Measurements from ENCODE around the gene MCTP1. TPM values are rescaled to one million over a fixed set of nuclear protein-coding genes. Genes with fewer than 3 reads are reported as not detected.
"Not testable (repeated sequence)": the region's sequence is repeated elsewhere in the genome, so short reads cannot be mapped to it uniquely, and the experiment has no call there.

Gene MCTP1
- total RNA-seq, 1 donor from 2014 or later = 7.8 TPM

DNA sequence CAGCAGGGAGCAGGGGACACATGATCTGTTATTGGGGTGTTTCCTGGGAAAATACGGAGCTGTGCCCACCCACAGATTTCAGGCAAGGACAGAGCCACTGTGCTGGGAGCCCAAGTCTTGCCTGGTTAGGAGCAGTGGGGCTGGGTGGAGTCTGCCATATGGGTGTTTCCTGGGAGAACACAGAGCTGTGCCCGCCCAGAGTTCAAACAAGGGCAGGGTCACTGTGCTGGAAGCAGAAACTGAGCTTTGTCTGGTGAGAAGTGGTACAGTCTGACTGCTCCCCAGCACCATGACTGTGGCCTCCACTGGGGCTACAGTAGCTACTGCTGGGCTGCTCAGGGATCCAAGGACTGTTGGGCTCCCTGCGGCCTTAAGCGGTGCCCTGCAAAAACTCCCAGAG lies 135.5 kb downstream of the MCTP1 start:
- H3K27me3 ChIP-seq (ENCODE audit: low read depth) = no peaks in the 10 kb centered on the region
- TF ChIP-seq, protein P1, sequence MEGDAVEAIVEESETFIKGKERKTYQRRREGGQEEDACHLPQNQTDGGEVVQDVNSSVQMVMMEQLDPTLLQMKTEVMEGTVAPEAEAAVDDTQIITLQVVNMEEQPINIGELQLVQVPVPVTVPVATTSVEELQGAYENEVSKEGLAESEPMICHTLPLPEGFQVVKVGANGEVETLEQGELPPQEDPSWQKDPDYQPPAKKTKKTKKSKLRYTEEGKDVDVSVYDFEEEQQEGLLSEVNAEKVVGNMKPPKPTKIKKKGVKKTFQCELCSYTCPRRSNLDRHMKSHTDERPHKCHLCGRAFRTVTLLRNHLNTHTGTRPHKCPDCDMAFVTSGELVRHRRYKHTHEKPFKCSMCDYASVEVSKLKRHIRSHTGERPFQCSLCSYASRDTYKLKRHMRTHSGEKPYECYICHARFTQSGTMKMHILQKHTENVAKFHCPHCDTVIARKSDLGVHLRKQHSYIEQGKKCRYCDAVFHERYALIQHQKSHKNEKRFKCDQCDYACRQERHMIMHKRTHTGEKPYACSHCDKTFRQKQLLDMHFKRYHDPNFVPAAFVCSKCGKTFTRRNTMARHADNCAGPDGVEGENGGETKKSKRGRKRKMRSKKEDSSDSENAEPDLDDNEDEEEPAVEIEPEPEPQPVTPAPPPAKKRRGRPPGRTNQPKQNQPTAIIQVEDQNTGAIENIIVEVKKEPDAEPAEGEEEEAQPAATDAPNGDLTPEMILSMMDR (IDR thresholded peaks at IDR 0.05; ENCODE audit: borderline replicate concordance) = no peak
- no peak overlapping the region for H3K27ac ChIP-seq (replicated peaks)
- intact Hi-C loops (cut with micrococcal nuclease) = no loop called here
- no peaks in the 10 kb centered on the region for H3K36me3 ChIP-seq
- no peak for DNase-seq
- H3K4me1 ChIP-seq = no peaks in the 10 kb centered on the region
- H3K9me3 ChIP-seq (replicated peaks) = peaks cover 45% of the 10 kb centered on the region
- no peak overlapping the region for H3K4me3 ChIP-seq

DNA sequence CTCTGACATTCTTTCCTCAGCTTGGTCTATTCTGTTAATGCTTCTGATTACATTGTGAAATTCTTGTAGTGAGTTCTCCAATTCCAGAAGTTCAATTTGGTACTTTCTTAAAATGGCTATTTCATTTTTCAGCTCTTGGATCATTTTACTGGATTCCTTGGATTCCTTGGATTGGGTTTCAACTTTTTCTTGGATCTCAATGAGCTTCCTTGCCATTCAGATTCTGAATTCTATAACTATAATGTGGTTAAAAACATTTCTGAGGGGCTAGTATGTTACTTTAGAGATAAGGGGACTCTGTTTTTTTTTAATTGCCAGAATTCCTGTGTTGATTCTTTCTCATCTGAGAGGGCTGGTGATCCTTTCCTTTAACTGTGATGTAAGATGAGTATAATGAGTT lies 136.4 kb downstream of the MCTP1 start:
- no peak overlapping the region for H3K4me3 ChIP-seq
- H3K9me3 ChIP-seq (replicated peaks) = peaks cover 45% of the 10 kb centered on the region
- TF ChIP-seq, protein P1 (IDR thresholded peaks at IDR 0.05; ENCODE audit: borderline replicate concordance) = no peak
- H3K36me3 ChIP-seq = no peaks in the 10 kb centered on the region
- H3K27ac ChIP-seq (replicated peaks) = no peak overlapping the region
- no peaks in the 10 kb centered on the region for H3K4me1 ChIP-seq
- intact Hi-C loops (cut with micrococcal nuclease) = no loop called here
- DNase-seq = no peak
- H3K27me3 ChIP-seq (ENCODE audit: low read depth) = no peaks in the 10 kb centered on the region

- intact Hi-C loops (cut with micrococcal nuclease); H3K4me3 ChIP-seq: not testable (repeated sequence)
- H3K9me3 ChIP-seq (replicated peaks) = peaks cover 42% of the 10 kb centered on the region
These were observed 141.0 kb downstream of the MCTP1 start for GRCh38 chr5:95143858-95144257.

DNA sequence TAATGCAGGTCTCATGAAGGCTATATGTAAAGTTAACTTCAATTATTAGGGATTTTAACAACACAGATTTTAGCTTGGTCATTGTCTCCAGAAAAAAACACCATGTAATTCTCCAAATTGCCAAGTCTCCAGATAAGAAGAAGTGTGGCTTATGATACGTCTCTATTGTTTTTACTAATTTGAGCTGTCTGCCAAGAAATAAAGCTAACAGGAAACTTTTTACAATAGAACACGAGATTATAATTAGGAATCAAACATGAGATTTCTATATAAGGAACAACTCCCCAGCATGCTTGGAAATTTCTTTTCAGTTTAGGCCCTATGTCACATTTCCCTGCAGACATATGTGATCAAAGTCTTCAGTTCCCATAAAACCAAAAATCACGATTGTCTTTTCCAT lies 142.7 kb downstream of the MCTP1 start:
- H3K4me3 ChIP-seq = no peak overlapping the region
- intact Hi-C loops (cut with micrococcal nuclease) = no loop called here
- no peaks in the 10 kb centered on the region for H3K27me3 ChIP-seq (ENCODE audit: low read depth)
- TF ChIP-seq, protein P1 (IDR thresholded peaks at IDR 0.05; ENCODE audit: borderline replicate concordance) = no peak
- peak overlapping the region; percentile 38 for H3K27ac ChIP-seq (replicated peaks)
- H3K9me3 ChIP-seq (replicated peaks) = peaks cover 25% of the 10 kb centered on the region
- no peak for DNase-seq
- peaks cover 16% of the 10 kb centered on the region for H3K4me1 ChIP-seq
- H3K36me3 ChIP-seq = no peaks in the 10 kb centered on the region

More at GRCh38 chr5:95143858-95144257, 141.0 kb downstream of the MCTP1 start:
- H3K27ac ChIP-seq (replicated peaks); H3K36me3 ChIP-seq; DNase-seq; H3K27me3 ChIP-seq (ENCODE audit: low read depth): not testable (repeated sequence)
- peaks cover 11% of the 10 kb centered on the region for H3K4me1 ChIP-seq

DNA sequence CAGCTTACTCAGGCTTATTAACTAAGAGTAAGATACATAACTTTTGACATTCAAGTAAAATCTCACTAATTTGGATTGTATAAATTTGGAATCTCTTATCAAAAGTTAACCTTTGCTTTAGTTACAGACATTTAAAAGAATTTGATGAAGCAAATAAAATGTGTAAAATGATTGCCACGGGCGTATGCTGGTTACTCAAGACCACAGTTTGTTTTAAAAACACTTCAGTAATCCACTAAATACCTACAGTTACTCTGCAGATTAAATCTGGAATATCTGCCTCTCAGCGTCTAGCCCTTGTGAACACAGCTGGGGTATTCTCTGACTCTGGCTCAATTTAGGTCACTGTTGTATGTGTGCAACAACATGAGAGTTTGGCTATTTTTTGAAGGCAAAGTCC lies 143.8 kb downstream of the MCTP1 start:
- intact Hi-C loops (cut with micrococcal nuclease) = no loop called here
- TF ChIP-seq, protein P1 (IDR thresholded peaks at IDR 0.05; ENCODE audit: borderline replicate concordance) = no peak
- H3K27ac ChIP-seq (replicated peaks) = no peak overlapping the region
- H3K36me3 ChIP-seq = no peaks in the 10 kb centered on the region
- peaks cover 16% of the 10 kb centered on the region for H3K4me1 ChIP-seq
- H3K4me3 ChIP-seq = no peak overlapping the region
- no peaks in the 10 kb centered on the region for H3K27me3 ChIP-seq (ENCODE audit: low read depth)
- no peak for DNase-seq
- H3K9me3 ChIP-seq (replicated peaks) = peaks cover 16% of the 10 kb centered on the region

DNA sequence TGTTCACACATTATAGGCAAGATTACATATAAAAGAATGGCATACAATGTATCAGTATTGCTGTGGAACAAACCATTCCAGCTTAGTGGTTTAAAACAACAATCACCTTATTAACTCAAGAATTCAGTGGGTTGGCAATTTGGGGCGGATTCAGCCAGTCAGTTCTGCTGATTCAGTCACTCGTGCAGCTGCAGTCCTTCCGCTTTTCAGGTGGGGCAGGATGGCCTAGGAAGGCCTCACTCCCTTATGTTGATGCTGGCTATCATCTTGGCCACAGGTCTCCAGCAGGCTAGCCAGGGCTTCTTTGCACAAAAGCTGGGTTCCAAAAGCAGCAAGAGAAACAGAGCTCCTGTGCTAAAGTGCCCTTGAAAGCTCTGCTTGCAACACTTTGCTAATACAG lies 150.6 kb downstream of the MCTP1 start:
- H3K36me3 ChIP-seq = no peaks in the 10 kb centered on the region
- intact Hi-C loops (cut with micrococcal nuclease) = no loop called here
- TF ChIP-seq, protein P1 (IDR thresholded peaks at IDR 0.05; ENCODE audit: borderline replicate concordance) = no peak

More for the DNA sequence above, 150.6 kb downstream of the MCTP1 start:
- H3K4me3 ChIP-seq = no peak overlapping the region
- no peaks in the 10 kb centered on the region for H3K27me3 ChIP-seq (ENCODE audit: low read depth)
- peaks cover 4% of the 10 kb centered on the region for H3K9me3 ChIP-seq (replicated peaks)
- no peak overlapping the region for H3K27ac ChIP-seq (replicated peaks)
- DNase-seq = no peak
- H3K4me1 ChIP-seq = peaks cover 10% of the 10 kb centered on the region

Measured in left ventricle myocardium inferior (tissue), 1 donor.